Measurements from ENCODE around the gene MERTK. TPM values are rescaled to one million over a fixed set of nuclear protein-coding genes. Genes with fewer than 3 reads are reported as not detected.
"Not testable (repeated sequence)": the region's sequence is repeated elsewhere in the genome, so short reads cannot be mapped to it uniquely, and the experiment has no call there.

Gene MERTK
- total RNA-seq, 1 donor from 2014 or later, result 3.2 TPM

DNA sequence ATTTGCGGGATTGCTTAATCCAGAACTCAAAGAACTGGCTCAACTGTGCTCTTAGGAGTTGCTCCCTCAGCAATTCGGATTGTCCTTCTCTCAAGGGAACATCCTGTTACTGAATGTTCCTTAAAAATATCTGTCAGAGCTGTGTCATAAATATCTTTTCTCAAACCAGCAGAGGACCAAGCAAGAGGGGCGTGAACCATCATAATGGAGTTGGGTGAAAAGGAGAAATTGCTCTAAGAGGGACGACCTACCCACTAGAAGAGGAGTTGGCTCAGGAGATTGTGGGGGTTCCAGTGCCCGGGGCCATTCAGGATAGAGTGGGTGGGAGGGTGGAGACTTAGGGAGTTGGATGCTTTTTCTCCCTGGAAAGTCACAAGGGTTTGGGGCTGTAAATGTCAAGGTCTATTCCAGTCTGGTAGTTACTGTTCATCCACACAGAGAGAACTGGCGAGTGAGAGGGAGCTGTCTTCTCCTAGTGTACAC lies 59.5 kb downstream of the MERTK start:
- Mint-ChIP-seq H3K4me3 (ENCODE audit: unreplicated experiment) (no peak overlapping the region), H3K27ac (ENCODE audit: unreplicated experiment) (no peak overlapping the region), H3K4me1 (ENCODE audit: low read depth) (peaks cover 7% of the 10 kb centered on the region), H3K36me3 (ENCODE audit: low read depth) (peaks cover 3% of the 10 kb centered on the region), H3K27me3 (ENCODE audit: low read depth) (no peaks in the 10 kb centered on the region), H3K9me3 (ENCODE audit: low read depth) (no peaks in the 10 kb centered on the region)
- TF ChIP-seq, protein P1, sequence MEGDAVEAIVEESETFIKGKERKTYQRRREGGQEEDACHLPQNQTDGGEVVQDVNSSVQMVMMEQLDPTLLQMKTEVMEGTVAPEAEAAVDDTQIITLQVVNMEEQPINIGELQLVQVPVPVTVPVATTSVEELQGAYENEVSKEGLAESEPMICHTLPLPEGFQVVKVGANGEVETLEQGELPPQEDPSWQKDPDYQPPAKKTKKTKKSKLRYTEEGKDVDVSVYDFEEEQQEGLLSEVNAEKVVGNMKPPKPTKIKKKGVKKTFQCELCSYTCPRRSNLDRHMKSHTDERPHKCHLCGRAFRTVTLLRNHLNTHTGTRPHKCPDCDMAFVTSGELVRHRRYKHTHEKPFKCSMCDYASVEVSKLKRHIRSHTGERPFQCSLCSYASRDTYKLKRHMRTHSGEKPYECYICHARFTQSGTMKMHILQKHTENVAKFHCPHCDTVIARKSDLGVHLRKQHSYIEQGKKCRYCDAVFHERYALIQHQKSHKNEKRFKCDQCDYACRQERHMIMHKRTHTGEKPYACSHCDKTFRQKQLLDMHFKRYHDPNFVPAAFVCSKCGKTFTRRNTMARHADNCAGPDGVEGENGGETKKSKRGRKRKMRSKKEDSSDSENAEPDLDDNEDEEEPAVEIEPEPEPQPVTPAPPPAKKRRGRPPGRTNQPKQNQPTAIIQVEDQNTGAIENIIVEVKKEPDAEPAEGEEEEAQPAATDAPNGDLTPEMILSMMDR (IDR thresholded peaks at IDR 0.05), result no peak
- no peak for DNase-seq (ENCODE audit: low spot score)

DNA sequence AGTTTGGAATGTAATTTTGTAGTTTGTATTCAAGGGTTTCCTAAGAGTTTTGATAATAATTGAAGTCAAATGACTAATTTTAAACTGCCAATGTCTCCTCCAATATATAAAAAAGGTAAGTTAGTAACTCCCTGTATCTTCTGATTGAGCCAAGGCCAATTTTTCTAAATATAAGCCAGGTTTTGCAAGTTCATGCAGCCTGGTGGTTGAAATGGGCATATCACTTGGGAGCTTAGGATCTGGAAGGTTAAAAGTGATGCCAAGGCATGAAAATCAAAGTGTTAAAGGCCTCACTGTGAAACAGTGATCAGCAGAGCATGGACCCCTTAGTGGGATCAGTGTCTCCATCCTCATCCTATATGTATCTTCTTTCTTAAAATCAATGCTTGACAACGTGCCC lies 60.5 kb downstream of the MERTK start:
- Mint-ChIP-seq H3K4me1 (ENCODE audit: low read depth) (peaks cover 7% of the 10 kb centered on the region), H3K27me3 (ENCODE audit: low read depth) (no peaks in the 10 kb centered on the region), H3K4me3 (ENCODE audit: unreplicated experiment) (no peak overlapping the region), H3K36me3 (ENCODE audit: low read depth) (peaks cover 3% of the 10 kb centered on the region), H3K9me3 (ENCODE audit: low read depth) (no peaks in the 10 kb centered on the region), H3K27ac (ENCODE audit: unreplicated experiment) (no peak overlapping the region)
- no peak for DNase-seq (ENCODE audit: low spot score)
- TF ChIP-seq, protein P1 (IDR thresholded peaks at IDR 0.05), result peak; percentile 32

DNA sequence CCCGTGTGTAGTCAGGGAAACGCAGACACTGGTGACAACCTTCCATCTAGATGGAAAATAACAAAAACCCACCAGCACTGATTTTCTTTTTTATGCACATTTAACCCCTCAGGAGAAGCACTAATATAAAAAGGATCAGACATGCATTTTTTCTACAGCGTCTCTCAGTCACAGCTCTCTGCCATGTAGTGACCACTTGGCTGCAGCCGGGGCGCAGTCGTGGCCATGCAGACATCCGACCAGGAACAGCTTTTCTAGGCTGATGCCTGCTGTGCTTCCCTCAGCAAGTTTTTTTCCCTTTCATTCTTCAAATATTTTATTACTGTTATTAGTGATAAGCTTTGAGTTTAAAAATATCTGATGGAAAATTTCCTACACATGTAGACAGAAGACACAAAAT lies 63.3 kb downstream of the MERTK start:
- Mint-ChIP-seq H3K4me1 (ENCODE audit: low read depth) (peaks cover 15% of the 10 kb centered on the region), H3K9me3 (ENCODE audit: low read depth) (no peaks in the 10 kb centered on the region), H3K4me3 (ENCODE audit: unreplicated experiment) (no peak overlapping the region), H3K27ac (ENCODE audit: unreplicated experiment) (no peak overlapping the region), H3K27me3 (ENCODE audit: low read depth) (no peaks in the 10 kb centered on the region), H3K36me3 (ENCODE audit: low read depth) (no peaks in the 10 kb centered on the region)
- no peak for DNase-seq (ENCODE audit: low spot score)
- TF ChIP-seq, protein P1 (IDR thresholded peaks at IDR 0.05), result no peak

DNA sequence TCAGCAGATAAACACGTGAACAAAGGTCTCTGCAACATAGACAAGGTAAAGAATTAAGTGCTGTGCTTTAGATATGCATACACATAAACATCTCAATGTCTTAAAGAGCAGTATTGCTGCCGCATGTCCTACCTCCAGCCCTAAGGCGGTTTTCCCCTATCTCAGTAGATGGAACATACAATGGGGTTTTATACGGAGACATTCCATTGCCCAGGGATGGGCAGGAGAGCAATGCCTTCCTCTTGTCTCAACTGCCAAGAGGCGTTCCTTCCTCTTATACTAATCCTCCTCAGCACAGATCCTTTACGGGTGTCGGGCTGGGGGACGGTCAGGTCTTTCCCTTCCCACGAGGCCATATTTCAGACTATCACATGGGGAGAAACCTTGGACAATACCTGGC lies 64.7 kb downstream of the MERTK start:
- H3K9me3 Mint-ChIP-seq (ENCODE audit: low read depth); DNase-seq (ENCODE audit: low spot score); H3K27me3 Mint-ChIP-seq (ENCODE audit: low read depth); H3K4me3 Mint-ChIP-seq (ENCODE audit: unreplicated experiment); H3K36me3 Mint-ChIP-seq (ENCODE audit: low read depth); H3K27ac Mint-ChIP-seq (ENCODE audit: unreplicated experiment): not testable (repeated sequence)
- peaks cover 20% of the 10 kb centered on the region for H3K4me1 Mint-ChIP-seq (ENCODE audit: low read depth)

DNA sequence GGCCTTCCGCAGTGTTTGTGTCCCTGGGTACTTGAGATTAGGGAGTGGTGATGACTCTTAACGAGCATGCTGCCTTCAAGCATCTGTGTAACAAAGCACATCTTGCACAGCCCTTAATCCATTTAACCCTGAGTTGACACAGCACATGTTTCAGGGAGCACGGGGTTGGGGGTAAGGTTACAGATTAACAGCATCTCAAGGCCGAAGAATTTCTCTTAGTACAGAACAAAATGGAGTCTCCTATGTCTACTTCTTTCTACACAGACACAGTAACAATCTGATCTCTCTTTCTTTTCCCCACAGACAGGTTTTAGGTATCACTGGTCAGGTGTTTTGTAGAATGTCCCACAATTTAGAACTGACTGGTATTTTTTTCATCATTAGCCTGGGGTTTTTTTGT lies 65.1 kb downstream of the MERTK start:
- H3K27ac Mint-ChIP-seq (ENCODE audit: unreplicated experiment); DNase-seq (ENCODE audit: low spot score); H3K36me3 Mint-ChIP-seq (ENCODE audit: low read depth); H3K4me3 Mint-ChIP-seq (ENCODE audit: unreplicated experiment); H3K27me3 Mint-ChIP-seq (ENCODE audit: low read depth); H3K9me3 Mint-ChIP-seq (ENCODE audit: low read depth): not testable (repeated sequence)
- peaks cover 20% of the 10 kb centered on the region for H3K4me1 Mint-ChIP-seq (ENCODE audit: low read depth)

DNA sequence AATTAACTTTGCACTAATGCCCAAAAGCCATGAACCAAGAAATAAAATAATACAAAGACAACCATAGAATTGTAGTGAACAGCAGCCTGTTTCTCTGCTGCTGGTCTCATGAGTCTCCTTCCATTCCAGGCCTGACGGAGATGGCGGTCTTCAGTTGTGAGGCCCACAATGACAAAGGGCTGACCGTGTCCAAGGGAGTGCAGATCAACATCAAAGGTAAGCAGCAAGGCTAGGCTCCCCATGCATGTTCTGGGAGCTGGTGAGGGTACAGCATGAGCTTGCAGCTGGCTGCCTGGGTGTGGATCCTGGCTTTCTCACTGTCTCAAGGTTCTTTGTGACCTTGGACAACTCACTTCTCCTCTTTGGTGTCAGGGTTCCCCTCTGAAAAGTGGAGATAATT lies 66.7 kb downstream of the MERTK start:
- no peaks in the 10 kb centered on the region for H3K9me3 Mint-ChIP-seq (ENCODE audit: low read depth)
- no peaks in the 10 kb centered on the region for H3K36me3 Mint-ChIP-seq (ENCODE audit: low read depth)
- no peaks in the 10 kb centered on the region for H3K27me3 Mint-ChIP-seq (ENCODE audit: low read depth)
- peaks cover 20% of the 10 kb centered on the region for H3K4me1 Mint-ChIP-seq (ENCODE audit: low read depth)
- DNase-seq (ENCODE audit: low spot score), result no peak
- no peak overlapping the region for H3K27ac Mint-ChIP-seq (ENCODE audit: unreplicated experiment)
- TF ChIP-seq, protein P1 (IDR thresholded peaks at IDR 0.05), result no peak
- no peak overlapping the region for H3K4me3 Mint-ChIP-seq (ENCODE audit: unreplicated experiment)
